ENCODE data around the gene LAMB1. TPM values are rescaled to one million over a fixed set of nuclear protein-coding genes. Genes with fewer than 3 reads are reported as not detected.

LAMB1 gene
- total RNA-seq, 1 experiment from 2014 or later = 169 TPM

- peaks cover 41% of the 10 kb centered on the region for H3K36me3 ChIP-seq (ENCODE audit: insufficient read depth, low read length, poor library complexity, severe bottlenecking)
- H3K27me3 ChIP-seq (replicated peaks; ENCODE audit: insufficient read depth, low read depth, low read length, poor library complexity) = no peaks in the 10 kb centered on the region
- no peak overlapping the region for H3K4me3 ChIP-seq (ENCODE audit: low read depth, low read length, poor library complexity, severe bottlenecking)
- ChIA-PET CTCF (no interaction called here), POLR2A (ENCODE audit: low non-redundant PET) (no interaction called here)
- peaks cover 43% of the 10 kb centered on the region for H3K4me1 ChIP-seq (ENCODE audit: insufficient read depth, low read length, poor library complexity, severe bottlenecking)
- H3K9me3 ChIP-seq (ENCODE audit: low read depth, low read length, poor library complexity, severe bottlenecking) = no peaks in the 10 kb centered on the region
- peak overlapping the region; percentile 35 for H3K27ac ChIP-seq (ENCODE audit: low read depth, low read length, poor library complexity, severe bottlenecking)
- no peak for DNase-seq (ENCODE audit: low spot score)
- TF ChIP-seq EZH2 (IDR thresholded peaks at IDR 0.05; ENCODE audit: borderline replicate concordance, low read depth, low read length, poor library complexity, severe bottlenecking) (no peak), CTCF (conservative IDR thresholded peaks at IDR 0.05; ENCODE audit: low read depth, low read length) (no peak)
- intact Hi-C loops (cut with micrococcal nuclease; ENCODE audit: unreplicated experiment) = loop anchor here (10.0 kb wide), 1 partner anchor 206 kb away; no protein-coding TSS in a partner anchor
- no TSS peak for BruUV-seq (replicated peaks)
Measured at GRCh38 chr7:107938456-107939250, 64.3 kb downstream of the LAMB1 start.

- H3K4me3 ChIP-seq (ENCODE audit: low read depth, low read length, poor library complexity, severe bottlenecking) = no peak overlapping the region
- peaks cover 43% of the 10 kb centered on the region for H3K4me1 ChIP-seq (ENCODE audit: insufficient read depth, low read length, poor library complexity, severe bottlenecking)
- CTCF ChIA-PET = no interaction called here
- H3K27me3 ChIP-seq (replicated peaks; ENCODE audit: insufficient read depth, low read depth, low read length, poor library complexity) = no peaks in the 10 kb centered on the region
- intact Hi-C loops (cut with micrococcal nuclease; ENCODE audit: unreplicated experiment) = loop anchor here (10.0 kb wide), 1 partner anchor 207 kb away; no protein-coding TSS in a partner anchor
- BruUV-seq (replicated peaks) = no TSS peak
- POLR2A ChIA-PET (ENCODE audit: low non-redundant PET) = interaction anchor here (0.6 kb wide), 1 partner anchor 640 kb away, joined by 11 read pairs; no protein-coding TSS in a partner anchor
- peaks cover 36% of the 10 kb centered on the region for H3K36me3 ChIP-seq (ENCODE audit: insufficient read depth, low read length, poor library complexity, severe bottlenecking)
- no peak for DNase-seq (ENCODE audit: low spot score)
- peak overlapping the region; percentile 65 for H3K27ac ChIP-seq (ENCODE audit: low read depth, low read length, poor library complexity, severe bottlenecking)
- no peaks in the 10 kb centered on the region for H3K9me3 ChIP-seq (ENCODE audit: low read depth, low read length, poor library complexity, severe bottlenecking)
- TF ChIP-seq EZH2 (IDR thresholded peaks at IDR 0.05; ENCODE audit: borderline replicate concordance, low read depth, low read length, poor library complexity, severe bottlenecking) = no peak
- no peak for TF ChIP-seq CTCF (conservative IDR thresholded peaks at IDR 0.05; ENCODE audit: low read depth, low read length)
Measured at GRCh38 chr7:107937531-107937930, 65.4 kb downstream of the LAMB1 start.

- Histone ChIP-seq H3K27me3 (replicated peaks; ENCODE audit: insufficient read depth, low read depth, low read length, poor library complexity) (no peaks in the 10 kb centered on the region), H3K4me3 (ENCODE audit: low read depth, low read length, poor library complexity, severe bottlenecking) (no peak overlapping the region), H3K27ac (ENCODE audit: low read depth, low read length, poor library complexity, severe bottlenecking) (peak overlapping the region; percentile 65), H3K36me3 (ENCODE audit: insufficient read depth, low read length, poor library complexity, severe bottlenecking) (peaks cover 43% of the 10 kb centered on the region), H3K4me1 (ENCODE audit: insufficient read depth, low read length, poor library complexity, severe bottlenecking) (peaks cover 43% of the 10 kb centered on the region), H3K9me3 (ENCODE audit: low read depth, low read length, poor library complexity, severe bottlenecking) (no peaks in the 10 kb centered on the region)
- ChIA-PET POLR2A (ENCODE audit: low non-redundant PET) (no interaction called here), CTCF (no interaction called here)
- no TSS peak for BruUV-seq (replicated peaks)
- intact Hi-C loops (cut with micrococcal nuclease; ENCODE audit: unreplicated experiment) = loop anchor here (10.0 kb wide), 1 partner anchor 208 kb away; no protein-coding TSS in a partner anchor
- peak; percentile 62 for DNase-seq (ENCODE audit: low spot score)
- no peak for TF ChIP-seq EZH2 (IDR thresholded peaks at IDR 0.05; ENCODE audit: borderline replicate concordance, low read depth, low read length, poor library complexity, severe bottlenecking)
- TF ChIP-seq CTCF (conservative IDR thresholded peaks at IDR 0.05; ENCODE audit: low read depth, low read length) = no peak
Measured at GRCh38 chr7:107936312-107936711, 66.6 kb downstream of the LAMB1 start.
